Cerebellar nuclear complex (tissue), 1 donor: ENCODE measurements around the gene GMPPB.
"Not testable (repeated sequence)": the region's sequence is repeated elsewhere in the genome, so short reads cannot be mapped to it uniquely, and the experiment has no call there.

ENCODE experiments used
- DNase-seq, 2 experiments: peaks; one replicate each; lab custom pipeline; 2025; lab: John Stamatoyannopoulos, UW

The GMPPB gene

DNA sequence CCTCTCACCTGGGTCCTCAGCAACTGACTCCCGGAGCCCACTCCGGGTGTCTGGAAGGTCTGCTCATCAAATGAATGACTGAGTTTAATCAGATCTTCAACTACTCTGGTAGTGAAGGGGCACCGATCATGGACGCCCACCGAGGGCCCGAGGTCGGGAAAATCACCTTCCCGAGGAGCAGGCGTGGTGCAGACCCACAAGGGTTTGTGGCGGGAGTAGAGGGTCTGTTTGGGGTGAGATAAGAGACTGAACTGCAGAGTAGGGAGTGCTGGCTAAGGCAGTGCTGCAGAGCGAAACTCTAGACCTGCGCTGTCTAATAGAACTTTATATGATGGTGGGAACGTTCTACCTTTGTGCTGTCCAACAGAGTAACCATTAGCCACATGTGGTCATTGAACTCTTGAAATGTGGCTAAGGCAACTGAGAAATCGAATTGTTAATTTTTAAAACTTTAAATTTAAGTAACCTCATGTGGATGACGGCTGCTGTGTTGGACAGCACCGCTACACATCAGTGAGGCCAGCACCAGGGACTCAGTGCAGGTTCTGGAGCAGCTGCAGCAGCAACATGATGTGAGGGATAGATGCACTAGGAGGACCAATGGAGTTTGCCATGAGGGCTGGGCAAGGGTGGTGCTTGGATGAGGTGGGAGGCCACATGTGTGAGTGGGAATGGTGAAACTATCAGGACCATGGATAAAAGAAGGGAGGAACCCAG is 33.7 kb downstream of the GMPPB start:
- not testable (repeated sequence) for DNase-seq

DNA sequence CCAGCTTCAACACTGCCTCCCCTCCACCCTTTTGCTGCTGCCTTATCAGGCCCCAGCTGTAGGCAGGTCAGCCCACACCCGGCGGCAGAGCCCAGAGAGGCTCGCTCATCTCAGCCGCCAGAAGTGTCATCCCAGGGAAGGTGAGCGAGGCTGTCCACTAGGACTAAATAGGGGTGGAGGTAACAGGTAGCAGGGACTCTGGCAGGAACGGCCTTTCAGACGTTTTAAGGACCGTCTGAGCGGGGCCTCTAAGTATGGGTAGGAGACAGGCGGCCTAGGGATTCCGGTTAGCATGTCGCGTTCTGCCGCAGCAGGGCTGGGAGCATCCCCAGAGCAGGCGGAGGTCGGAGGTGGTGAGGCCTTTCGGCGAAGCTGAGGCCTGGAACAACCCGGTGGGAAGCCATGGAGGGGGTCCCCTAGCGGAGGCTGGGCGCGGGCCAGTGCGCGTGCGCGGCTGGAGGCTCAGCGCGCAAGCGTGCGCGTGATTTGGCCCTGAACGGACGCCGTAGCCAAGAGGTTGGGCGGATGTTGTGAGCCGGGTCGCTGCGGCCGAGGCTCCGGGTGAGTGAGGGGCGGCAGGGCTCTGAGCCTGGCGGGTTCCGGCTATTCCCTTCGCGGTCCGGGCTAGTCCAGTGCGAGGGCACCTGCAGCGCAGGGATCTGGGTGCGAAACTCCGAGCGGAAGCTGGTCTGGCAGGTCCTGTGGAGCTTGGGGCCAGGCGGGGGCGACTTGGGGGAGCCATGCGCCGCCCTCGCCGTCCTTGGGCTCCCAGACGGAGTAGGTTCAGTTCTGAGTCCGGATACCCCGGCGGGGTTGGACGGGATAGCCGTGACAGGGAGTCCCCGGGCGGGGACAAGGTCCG is 34.5 kb downstream of the GMPPB start, which contains the start of the genes MST1 and RNF123:
Gene MST1 (minus strand): TSS at position 429 of the 862 bp plus-strand sequence. CDS start 783 bp downstream, outside the sequence.
Gene RNF123 (plus strand): TSS at position 512 of the 862 bp plus-strand sequence. CDS start 1,609 bp downstream, outside the sequence.
- no peak for DNase-seq

DNA sequence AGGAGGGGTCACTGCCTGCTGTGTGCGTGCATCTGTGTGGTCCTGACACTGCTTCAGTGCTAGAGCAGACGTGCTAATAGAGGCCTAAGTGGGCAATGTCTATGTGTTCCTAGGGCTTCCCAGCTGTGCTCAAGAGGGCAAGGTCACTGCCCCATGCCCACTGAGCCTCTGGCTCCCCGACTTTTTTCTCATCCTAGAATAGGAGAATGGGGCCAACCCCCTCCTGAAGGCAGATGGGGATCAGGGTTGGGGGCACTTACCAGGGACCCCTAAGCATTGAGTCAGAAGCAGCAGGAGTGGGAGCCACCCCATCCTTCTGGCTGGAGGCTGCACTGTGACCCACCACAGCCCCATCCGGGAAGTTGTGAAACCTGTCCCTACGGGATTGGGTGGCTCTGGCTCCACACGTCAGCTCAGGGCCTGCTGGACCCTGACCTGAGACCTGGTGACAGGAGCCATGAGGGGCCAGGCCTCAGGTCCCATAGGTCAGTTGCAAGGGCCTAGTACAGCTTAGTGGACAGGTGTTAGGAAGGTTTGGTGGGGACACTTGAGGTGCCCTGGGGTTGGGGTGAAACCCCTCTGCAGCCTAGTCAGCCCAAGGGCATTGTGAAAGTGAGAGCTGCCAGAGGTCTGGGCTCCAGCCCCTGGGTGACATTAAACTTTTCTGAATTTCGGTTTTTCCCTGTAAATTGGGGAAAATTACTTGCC is 35.3 kb downstream of the GMPPB start:
- not testable (repeated sequence) for DNase-seq

DNA sequence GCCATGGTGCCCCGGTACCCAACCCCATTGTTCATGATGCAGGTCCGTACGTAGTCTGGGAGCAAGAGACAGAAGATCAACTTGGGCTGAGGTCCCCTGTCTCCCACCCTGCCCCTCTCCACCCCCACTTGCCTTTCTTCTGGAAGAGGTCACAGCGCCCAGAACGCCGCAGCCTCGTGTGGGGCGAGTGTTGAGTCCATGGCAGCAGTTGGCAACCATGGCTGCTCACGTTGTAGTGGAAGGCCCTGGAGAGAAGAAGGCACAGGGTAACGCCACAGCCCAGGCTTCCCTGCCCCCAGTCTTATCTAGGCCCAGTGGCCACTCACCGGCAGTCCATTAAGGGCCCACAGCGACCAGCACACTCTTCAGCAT is 36.3 kb downstream of the GMPPB start:
- DNase-seq = not testable (repeated sequence)

DNA sequence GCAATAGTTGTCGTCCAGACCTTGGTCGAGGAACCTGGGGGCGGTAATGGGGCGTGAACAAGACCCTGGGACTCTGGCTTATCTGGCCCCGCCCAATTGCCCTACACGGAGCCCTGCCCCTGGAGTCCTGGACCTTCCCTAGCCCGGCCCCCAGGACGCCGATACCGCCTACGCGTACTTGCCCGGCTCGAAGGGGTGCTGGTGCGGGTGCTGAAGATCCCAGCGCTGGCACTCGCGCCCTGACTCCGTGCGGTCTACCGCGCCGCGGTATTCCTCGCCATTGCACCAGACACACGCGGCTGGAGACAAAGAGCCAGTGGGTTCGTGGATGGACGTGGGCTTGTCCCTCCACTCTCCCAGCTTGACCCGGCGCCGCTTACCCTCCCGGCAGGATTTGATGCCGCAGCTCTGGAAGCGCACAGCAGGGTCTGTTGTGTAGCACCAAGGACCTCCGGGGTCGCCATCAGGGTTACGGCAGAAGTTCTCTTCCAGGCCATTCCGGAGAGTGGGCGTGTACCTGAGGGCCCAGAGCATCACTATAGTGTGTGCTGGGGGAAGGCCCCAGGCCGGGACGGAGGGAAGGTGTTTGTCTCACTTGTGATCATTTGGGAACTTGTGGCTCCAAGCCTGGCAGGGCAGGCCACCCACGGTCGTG is 36.9 kb downstream of the GMPPB start:
- not testable (repeated sequence) for DNase-seq

DNA sequence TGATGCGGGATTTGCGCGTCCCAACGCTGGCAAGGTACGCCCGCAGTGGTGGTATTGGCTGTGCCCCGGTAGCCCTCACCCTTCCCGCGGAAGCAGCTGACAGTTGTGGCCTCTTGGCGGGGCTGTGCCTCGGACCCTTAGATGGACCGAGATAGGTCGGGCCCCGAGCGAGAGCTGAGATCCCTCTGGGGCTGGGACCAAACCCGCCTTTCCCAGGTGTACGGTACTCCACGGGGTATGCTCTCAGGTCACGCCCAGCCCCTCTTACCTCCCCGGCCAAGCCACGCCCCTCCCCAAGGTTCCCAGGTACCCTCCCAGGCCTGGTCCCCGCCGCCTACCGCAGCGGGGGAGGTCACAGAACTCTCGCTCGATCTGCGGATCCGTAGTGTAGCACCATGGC is 37.4 kb downstream of the GMPPB start:
- not testable (repeated sequence) for DNase-seq

DNA sequence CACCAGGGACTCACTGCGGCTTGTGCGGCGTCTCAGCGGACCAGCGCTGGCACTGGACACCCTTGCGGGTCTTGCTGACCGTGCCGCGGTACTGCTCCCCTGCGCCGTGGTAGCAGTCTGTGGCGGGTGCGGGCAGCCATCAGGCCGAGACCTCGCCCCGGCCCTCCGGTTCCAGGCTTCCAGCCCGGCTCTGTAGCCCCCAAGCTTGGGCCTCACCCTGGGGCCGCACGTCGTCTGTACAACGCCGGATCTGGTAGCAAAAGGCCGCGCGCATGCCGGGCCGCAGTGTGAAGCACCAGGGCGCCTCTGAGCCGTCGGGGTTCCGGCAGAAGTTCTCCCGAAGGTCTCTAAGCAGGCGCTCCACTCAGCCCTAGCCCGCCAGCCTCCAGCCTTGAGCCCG is 37.9 kb downstream of the GMPPB start:
- DNase-seq = not testable (repeated sequence)

DNA sequence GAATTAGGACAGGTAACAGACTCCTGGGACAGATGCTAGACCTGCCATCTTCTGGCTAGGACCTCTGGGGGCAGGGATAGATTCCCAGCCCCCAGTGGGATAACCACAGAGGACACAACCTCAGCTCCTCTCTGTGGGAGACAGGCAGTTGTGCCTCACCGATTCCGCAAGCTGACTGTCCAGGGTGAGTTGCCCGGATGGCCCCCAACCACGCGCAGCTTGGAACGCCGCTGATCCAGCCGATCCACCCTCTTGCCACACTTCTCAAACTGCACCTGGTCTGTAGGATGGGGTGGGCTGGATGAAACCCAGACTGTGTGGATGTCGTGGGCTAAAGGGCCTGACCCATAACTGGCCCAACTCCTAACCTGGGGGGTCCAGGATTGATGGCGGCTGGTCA is 38.6 kb downstream of the GMPPB start:
- not testable (repeated sequence) for DNase-seq

DNA sequence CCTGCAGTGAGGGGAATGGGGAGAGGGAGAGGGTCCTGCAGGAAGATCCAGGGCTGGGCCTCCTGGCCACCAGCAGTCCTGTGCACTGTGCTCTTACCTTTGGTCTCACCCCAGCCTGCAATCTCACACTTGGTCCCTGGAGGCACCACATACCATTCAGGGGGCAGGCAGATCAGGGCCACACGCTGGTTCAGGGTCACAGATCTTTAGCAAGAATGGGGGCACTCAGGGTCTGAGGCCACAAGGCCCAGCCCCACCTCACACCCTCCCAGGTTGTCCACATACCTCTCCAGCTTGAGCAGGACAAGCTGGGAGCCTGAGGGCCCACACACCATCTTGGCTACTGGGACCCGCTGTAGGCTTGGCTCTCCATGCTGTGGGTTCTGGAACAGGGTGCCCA is 39.3 kb downstream of the GMPPB start:
- not testable (repeated sequence) for DNase-seq

DNA sequence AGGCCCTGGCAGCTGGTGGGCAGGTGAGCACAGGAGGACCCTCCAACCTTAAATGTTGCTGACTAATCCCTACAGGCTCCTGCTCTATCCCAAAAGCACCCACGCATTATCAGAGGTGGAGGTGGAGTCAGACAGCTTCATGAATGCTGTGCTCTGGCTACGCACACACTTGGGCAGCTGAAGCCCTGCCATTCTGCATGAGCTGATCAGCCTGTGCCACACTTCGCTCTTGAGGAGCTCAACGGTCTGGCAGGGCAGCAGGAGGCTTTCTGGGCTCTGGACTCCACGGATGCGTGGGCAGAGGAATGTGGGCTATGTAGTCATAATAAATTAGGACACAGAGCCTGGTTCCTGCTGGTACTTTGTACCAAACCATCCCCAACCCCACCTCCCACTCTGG is 40.6 kb downstream of the GMPPB start:
- DNase-seq = no peak

DNA sequence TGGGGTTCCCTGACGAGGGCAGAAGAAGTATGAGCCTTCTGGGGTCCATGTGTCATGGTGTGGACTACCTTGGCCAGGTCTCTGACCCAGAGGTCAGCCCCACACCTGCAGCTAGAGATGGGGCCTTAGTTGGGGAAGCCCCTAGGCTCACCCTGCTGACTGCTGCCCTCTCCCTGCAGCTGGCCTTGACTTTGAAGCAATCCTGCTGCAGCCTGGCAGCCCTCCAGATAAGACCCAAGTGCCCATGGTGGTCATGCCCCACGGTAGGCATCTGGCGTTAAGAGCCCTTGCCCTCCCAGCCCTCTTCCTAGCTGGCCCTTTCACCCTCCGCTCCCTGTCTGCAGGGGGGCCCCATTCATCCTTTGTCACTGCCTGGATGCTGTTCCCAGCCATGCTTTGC is 42.2 kb downstream of the GMPPB start:
- no peak for DNase-seq

DNA sequence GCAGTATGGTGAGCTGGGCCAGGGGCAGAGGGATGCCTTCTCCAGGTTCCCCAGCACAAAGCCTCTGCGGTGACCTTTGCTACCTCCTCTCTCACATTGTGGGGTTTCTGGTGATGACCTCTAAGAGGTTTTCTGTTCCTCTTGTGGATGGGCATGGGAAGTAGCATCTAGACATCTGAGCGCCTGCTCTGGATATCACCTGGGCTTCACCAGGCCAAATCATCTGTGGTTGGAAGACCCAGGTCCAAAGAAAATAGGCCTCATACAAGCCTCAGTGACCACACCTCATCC is 42.6 kb downstream of the GMPPB start:
- no peak for DNase-seq

DNA sequence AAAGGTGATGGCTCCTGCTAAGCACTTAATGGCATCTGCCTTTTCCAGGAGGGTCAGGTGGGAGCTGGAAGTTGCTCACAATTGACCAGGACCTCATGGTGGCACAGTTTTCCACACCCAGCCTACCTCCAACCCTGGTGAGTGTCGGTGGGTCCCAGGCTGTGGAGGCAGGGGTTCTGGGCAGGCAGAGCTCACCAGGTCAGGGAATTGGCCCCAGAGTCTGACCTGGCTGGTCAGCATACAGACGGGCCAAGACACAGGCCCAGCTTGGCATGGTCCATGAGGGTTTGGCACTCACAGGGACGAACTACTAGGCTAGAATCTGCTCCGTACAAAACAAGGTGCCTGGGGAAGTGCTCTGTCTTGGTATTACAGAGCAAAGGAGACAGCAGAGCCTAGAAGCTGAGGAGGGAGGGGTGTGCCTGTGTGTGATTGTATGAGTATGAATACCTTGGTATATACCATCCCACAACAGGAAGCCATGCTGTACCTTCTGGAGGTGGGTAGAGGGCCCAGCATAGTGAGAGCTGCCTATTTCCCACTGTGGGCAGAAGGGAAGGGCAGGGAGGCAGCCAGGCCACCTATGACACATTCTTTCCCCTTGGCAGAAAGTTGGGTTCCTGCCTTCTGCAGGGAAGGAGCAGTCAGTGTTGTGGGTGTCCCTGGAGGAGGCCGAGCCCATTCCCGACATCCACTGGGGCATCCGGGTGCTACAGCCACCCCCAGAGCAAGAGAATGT is 43.1 kb downstream of the GMPPB start:
- DNase-seq = no peak

DNA sequence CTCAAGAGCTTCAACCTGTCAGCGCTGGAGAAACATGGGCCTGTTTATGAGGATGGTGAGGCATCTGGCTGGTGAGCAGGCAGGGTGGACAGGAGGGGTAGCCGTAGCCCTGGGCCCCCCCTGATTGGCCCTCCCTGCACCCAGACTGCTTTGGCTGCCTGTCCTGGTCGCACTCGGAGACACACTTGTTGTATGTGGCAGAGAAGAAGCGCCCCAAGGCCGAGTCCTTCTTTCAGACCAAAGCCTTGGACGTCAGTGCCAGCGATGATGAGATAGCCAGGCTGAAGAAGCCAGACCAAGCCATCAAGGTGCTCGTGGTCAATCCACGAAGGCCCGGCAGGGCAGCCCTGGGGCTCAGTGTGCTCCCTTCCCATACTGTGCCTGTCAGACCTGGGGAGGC is 47.8 kb downstream of the GMPPB start:
- DNase-seq = no peak

DNA sequence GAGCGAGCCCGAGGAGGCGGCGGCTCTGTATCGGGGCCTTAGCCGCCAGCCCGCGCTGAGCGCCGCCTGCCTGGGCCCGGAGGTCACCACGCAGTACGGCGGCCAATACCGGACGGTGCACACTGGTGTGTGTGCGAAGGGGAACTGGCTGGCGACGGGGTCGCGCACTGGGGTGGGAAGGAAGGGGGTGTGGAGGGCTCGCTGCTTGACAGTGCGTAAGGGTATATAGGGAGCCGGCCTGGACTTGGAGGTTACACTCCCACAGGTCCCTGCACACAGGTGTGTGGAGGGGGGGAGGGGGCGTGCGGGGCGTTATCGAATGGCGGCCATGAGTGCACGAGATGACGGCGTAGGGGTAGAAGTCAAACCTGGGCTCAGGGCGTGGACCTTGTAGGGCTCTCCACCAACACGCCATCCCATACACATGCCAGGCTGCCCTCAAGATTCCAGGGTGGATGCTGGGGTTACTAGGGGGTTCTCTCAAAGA is 49.2 kb downstream of the GMPPB start:
- DNase-seq = no peak

DNA sequence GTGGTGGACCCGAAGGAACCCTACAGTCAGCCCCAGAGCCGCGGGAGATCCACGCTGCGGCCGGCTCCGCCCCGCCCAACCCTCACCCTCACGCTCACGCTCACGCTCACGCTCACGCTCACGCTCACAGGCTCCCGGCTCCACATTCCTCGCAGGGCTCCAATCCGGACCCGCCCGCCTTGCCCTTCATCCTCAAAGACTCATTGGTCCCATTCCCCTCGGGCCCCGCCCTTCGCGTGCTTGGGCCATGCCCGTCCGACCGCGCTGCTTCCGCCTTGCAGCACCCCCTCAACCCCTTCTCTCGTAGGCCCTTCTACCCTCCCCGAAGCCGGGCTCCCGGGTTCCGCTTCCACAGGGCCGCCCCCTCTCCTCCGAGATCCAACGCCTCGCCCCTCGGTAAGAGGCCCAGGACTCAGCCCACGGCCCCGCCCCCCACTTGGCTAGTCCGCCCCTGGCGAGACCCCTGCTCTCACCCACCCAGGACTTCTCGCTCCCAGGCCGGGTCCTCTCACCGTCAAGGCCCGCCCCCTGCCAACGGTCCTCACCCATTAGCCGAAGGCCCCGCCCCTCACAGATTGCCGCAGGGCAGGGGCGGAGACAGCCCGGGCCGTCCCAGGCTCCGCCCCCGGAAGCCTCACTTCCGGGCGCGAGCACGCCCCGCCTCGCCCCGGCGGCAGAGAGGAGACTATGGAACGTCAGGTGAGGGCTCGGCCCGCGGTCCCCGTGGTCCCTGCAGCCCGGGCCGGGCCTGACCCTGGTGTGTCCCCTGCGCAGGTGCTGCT is 49.8 kb downstream of the GMPPB start, which contains the start of gene APEH:
Gene APEH (plus strand): TSS at position 637 of the 782 bp plus-strand sequence. CDS start 51 bp downstream, at position 688.
- DNase-seq = no peak

DNA sequence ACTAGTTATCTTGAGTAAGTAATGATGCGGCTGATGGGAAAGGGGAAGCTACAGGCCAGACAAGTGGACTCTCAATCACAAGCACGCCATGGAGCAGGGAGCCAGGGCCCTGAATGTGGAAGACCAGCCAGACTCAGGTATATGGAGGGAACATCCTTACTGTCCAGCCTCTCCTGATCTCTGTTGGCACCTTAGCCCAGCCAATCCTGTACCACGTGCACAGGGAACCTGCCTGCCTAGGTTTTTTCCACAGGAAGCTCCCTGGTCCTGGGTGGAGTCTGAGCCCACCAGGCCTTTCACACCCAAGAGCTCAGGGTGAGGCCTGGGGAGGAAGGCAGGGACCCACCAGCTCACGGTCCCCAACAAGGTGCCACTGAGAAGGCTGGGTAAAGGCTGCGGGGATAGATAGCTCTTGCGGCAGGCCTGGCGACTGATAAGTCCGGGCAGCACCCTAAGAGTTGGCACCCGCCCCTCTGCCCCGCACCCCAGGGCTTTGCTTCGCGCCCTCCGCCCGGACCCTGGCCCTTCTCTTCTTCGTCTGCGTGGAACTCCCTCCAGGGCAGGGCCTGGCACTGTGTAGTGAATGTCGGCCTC is 50.5 kb downstream of the GMPPB start:
- no peak for DNase-seq

DNA sequence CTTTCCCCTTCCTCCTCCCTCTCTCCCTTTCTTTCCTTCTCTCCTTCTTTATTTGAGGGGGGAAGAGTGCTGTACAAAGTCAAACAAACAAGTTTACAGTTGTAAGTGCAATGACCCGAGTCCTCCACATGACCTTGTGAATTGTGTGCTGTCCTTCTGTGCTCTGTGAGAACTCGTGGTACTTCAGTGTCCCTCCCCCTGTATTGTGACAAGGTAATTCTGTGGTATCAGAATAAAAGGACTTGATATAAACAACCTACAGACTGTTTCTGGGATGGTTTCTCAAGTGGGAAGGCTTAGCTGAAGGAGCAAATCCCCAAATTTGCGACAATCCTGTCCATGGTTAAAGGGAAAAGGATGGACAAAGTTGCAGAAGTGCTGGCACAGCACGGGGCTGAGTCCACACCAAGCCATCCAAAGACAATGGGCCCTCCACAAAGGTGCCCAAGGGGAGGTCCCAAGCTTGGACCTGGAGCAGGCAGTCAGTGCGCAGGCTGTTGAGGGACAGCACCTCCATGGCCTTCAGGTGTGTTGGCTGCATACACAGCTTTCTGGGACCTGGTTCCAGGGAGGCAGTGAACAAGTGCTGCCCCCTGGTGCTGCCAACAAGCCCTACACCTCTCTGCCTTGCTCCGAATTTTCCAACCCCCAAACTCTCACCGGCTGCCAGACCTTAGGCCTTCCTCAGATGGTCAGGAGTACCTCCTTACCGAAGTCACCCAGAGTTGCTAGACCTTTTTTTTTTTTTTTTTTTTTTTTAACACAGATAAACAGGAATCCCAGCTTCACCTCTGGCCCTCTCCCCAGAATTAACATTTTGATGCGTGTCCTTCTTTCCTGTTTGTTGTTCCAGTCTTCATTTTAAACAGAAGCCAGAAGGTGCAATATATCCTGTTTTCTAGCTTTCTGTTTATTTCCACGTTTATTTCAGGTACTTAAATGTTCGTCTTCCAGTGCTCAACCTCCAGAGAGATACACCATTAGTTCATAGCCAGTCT is 52.2 kb downstream of the GMPPB start:
- DNase-seq = no peak

DNA sequence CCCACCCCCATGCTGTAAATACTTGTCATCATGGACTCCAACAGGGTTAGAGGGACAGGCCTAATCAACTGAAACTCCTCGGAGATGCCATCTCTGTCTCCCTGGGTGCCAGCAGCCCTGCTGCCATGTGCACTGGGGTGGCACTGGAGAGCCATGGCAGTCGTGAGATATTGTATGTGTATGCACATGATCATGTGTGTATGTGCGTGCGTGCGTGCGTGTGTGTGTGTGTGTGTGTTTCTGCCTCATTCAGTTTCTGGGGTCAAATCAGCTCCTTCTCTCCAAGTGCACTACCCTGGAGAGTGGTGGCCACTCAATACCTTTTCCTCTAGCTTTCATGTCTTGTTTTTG is 52.8 kb downstream of the GMPPB start:
- no peak for DNase-seq
